ENCODE data around the gene PARP16. TPM values are rescaled to one million over a fixed set of nuclear protein-coding genes. Genes with fewer than 3 reads are reported as not detected.

The PARP16 gene
- total and polyA plus RNA-seq, 2 experiments from 2014 or later = 9.3 to 19.7 TPM

GRCh38 chr15:65268411-65268810, 18.3 kb downstream of the PARP16 start:
- no peaks in the 10 kb centered on the region for H4K20me1 ChIP-seq (ENCODE audit: insufficient read depth, poor library complexity, severe bottlenecking)
- H3K4me2 ChIP-seq = no peak overlapping the region
- no peak overlapping the region for H3K27ac ChIP-seq
- no peaks in the 10 kb centered on the region for H3K9me2 ChIP-seq (replicated peaks; ENCODE audit: insufficient read depth)
- no peak overlapping the region for H3K4me3 ChIP-seq
- H2AFZ ChIP-seq = no peak overlapping the region
- WGBS (ENCODE audit: low lambda C conversion rate, missing lambda C conversion rate) = 95% methylated on average over 4 of the region's 4 CpGs
- DNase-seq (ENCODE audit: low spot score) = no peak
- no peak for TF ChIP-seq EZH2phosphoT487 (IDR thresholded peaks at IDR 0.05; ENCODE audit: low read depth, severe bottlenecking, unreplicated experiment)
- TF ChIP-seq, protein P1, sequence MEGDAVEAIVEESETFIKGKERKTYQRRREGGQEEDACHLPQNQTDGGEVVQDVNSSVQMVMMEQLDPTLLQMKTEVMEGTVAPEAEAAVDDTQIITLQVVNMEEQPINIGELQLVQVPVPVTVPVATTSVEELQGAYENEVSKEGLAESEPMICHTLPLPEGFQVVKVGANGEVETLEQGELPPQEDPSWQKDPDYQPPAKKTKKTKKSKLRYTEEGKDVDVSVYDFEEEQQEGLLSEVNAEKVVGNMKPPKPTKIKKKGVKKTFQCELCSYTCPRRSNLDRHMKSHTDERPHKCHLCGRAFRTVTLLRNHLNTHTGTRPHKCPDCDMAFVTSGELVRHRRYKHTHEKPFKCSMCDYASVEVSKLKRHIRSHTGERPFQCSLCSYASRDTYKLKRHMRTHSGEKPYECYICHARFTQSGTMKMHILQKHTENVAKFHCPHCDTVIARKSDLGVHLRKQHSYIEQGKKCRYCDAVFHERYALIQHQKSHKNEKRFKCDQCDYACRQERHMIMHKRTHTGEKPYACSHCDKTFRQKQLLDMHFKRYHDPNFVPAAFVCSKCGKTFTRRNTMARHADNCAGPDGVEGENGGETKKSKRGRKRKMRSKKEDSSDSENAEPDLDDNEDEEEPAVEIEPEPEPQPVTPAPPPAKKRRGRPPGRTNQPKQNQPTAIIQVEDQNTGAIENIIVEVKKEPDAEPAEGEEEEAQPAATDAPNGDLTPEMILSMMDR (IDR thresholded peaks at IDR 0.05; ENCODE audit: poor library complexity) = no peak
- TF ChIP-seq EZH2 (IDR thresholded peaks at IDR 0.05; ENCODE audit: borderline replicate concordance) = no peak
- H3K27me3 ChIP-seq = no peaks in the 10 kb centered on the region
- no peaks in the 10 kb centered on the region for H3K36me3 ChIP-seq (replicated peaks; ENCODE audit: insufficient read depth, low read depth)
- peaks cover 4% of the 10 kb centered on the region for H3K4me1 ChIP-seq (ENCODE audit: insufficient read depth)
- peaks cover 3% of the 10 kb centered on the region for H3K79me2 ChIP-seq
- no peaks in the 10 kb centered on the region for H3K9me3 ChIP-seq (ENCODE audit: low read depth)

- no peaks in the 10 kb centered on the region for H3K79me2 ChIP-seq
- H3K4me2 ChIP-seq = no peak overlapping the region
- no peaks in the 10 kb centered on the region for H3K9me2 ChIP-seq (replicated peaks; ENCODE audit: insufficient read depth)
- H3K36me3 ChIP-seq (replicated peaks; ENCODE audit: insufficient read depth, low read depth) = no peaks in the 10 kb centered on the region
- H3K27me3 ChIP-seq = no peaks in the 10 kb centered on the region
- no peak overlapping the region for H2AFZ ChIP-seq
- TF ChIP-seq EZH2phosphoT487 (IDR thresholded peaks at IDR 0.05; ENCODE audit: low read depth, severe bottlenecking, unreplicated experiment) = no peak
- H3K9me3 ChIP-seq (ENCODE audit: low read depth) = no peaks in the 10 kb centered on the region
- H3K27ac ChIP-seq = no peak overlapping the region
- H3K4me3 ChIP-seq = no peak overlapping the region
- DNase-seq (ENCODE audit: low spot score) = no peak
- no peaks in the 10 kb centered on the region for H4K20me1 ChIP-seq (ENCODE audit: insufficient read depth, poor library complexity, severe bottlenecking)
- 83% methylated on average over 5 of the region's 5 CpGs for WGBS (ENCODE audit: low lambda C conversion rate, missing lambda C conversion rate)
- H3K4me1 ChIP-seq (ENCODE audit: insufficient read depth) = peaks cover 4% of the 10 kb centered on the region
Observed at GRCh38 chr15:65266469-65266868, 20.2 kb downstream of the PARP16 start.

DNA sequence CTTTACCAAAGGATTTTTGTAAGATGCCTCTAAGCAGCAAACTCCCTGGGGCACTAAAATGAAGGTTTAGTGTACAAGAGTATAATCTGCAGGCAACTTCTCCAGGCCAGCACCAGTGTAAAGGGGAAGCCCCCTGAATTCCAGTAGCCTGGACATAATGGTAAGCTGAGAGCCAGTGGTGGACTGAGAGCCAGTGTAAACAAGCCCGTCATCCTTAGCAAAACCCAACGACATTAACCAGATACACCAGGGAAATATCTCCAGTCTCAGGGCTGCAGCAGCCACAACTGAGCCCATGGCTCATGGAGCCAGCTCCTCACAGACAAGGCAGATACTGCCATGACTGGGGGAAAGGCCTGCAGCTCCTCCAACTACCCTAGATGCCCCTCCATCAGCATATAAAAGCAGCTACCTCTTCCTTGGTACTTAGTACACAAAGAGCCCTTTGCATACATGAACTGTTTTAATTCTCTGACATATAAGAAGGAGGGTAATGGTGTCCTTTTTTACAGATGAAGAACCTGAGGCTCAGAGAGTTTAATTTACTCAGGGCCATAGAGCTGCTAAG, 21.7 kb downstream of the PARP16 start:
- H3K4me2 ChIP-seq = no peak overlapping the region
- WGBS (ENCODE audit: low lambda C conversion rate, missing lambda C conversion rate) = 22% methylated on average over 2 of the region's 2 CpGs
- no peak overlapping the region for H3K4me3 ChIP-seq
- no peaks in the 10 kb centered on the region for H3K9me3 ChIP-seq (ENCODE audit: low read depth)
- H3K79me2 ChIP-seq = no peaks in the 10 kb centered on the region
- H3K4me1 ChIP-seq (ENCODE audit: insufficient read depth) = peaks cover 7% of the 10 kb centered on the region
- no peak for TF ChIP-seq EZH2 (IDR thresholded peaks at IDR 0.05; ENCODE audit: borderline replicate concordance)
- TF ChIP-seq, protein P1 (IDR thresholded peaks at IDR 0.05; ENCODE audit: poor library complexity) = no peak
- no peak for TF ChIP-seq EZH2phosphoT487 (IDR thresholded peaks at IDR 0.05; ENCODE audit: low read depth, severe bottlenecking, unreplicated experiment)
- no peaks in the 10 kb centered on the region for H4K20me1 ChIP-seq (ENCODE audit: insufficient read depth, poor library complexity, severe bottlenecking)
- H3K36me3 ChIP-seq (replicated peaks; ENCODE audit: insufficient read depth, low read depth) = no peaks in the 10 kb centered on the region
- H3K27ac ChIP-seq = no peak overlapping the region
- no peaks in the 10 kb centered on the region for H3K9me2 ChIP-seq (replicated peaks; ENCODE audit: insufficient read depth)
- no peak overlapping the region for H2AFZ ChIP-seq
- H3K27me3 ChIP-seq = no peaks in the 10 kb centered on the region
- DNase-seq (ENCODE audit: low spot score) = peak; percentile 44

- Histone ChIP-seq H3K27ac (no peak overlapping the region), H2AFZ (no peak overlapping the region), H3K36me3 (replicated peaks; ENCODE audit: insufficient read depth, low read depth) (no peaks in the 10 kb centered on the region), H3K27me3 (no peaks in the 10 kb centered on the region), H3K4me3 (no peak overlapping the region), H3K4me2 (no peak overlapping the region), H3K79me2 (no peaks in the 10 kb centered on the region), H4K20me1 (ENCODE audit: insufficient read depth, poor library complexity, severe bottlenecking) (no peaks in the 10 kb centered on the region), H3K4me1 (ENCODE audit: insufficient read depth) (peaks cover 21% of the 10 kb centered on the region), H3K9me2 (replicated peaks; ENCODE audit: insufficient read depth) (no peaks in the 10 kb centered on the region), H3K9me3 (ENCODE audit: low read depth) (no peaks in the 10 kb centered on the region)
- TF ChIP-seq EZH2phosphoT487 (IDR thresholded peaks at IDR 0.05; ENCODE audit: low read depth, severe bottlenecking, unreplicated experiment) = no peak
- TF ChIP-seq, protein P1 (IDR thresholded peaks at IDR 0.05; ENCODE audit: poor library complexity) = no peak
- no peak for TF ChIP-seq EZH2 (IDR thresholded peaks at IDR 0.05; ENCODE audit: borderline replicate concordance)
- DNase-seq (ENCODE audit: low spot score) = no peak
- WGBS (ENCODE audit: low lambda C conversion rate, missing lambda C conversion rate) = 75% methylated on average over 4 of the region's 4 CpGs
Observed at GRCh38 chr15:65263313-65263712, 23.4 kb downstream of the PARP16 start.
